ENCODE measurements around the gene AP2S1.

GRCh38 chr19:46878613-46879375, 28.1 kb upstream of the AP2S1 start:
- no peak for TF ChIP-seq ZNF660 (tag by site-specific recombination; IDR thresholded peaks at IDR 0.05)
- TF ChIP-seq CTCF (tag by site-specific recombination; IDR thresholded peaks at IDR 0.05) = no peak
- TF ChIP-seq TRIM28 (IDR thresholded peaks at IDR 0.05; ENCODE audit: borderline replicate concordance, low read length) = no peak
- TF ChIP-seq GFI1B (tag by site-specific recombination; IDR thresholded peaks at IDR 0.05) = no peak
- TF ChIP-seq ZNF561 (tag by site-specific recombination; IDR thresholded peaks at IDR 0.05; ENCODE audit: borderline replicate concordance) = no peak
- TF ChIP-seq ZNF24 (tag by site-specific recombination; IDR thresholded peaks at IDR 0.05) = no peak; the same call in 1 of the 2 replicates

Measured in HEK293 (cell line).